GM12878 (cell line): ENCODE data around the gene COASY. TPM values are rescaled to one million over a fixed set of nuclear protein-coding genes. Genes with fewer than 3 reads are reported as not detected.
"Not testable (repeated sequence)": the region's sequence is repeated elsewhere in the genome, so short reads cannot be mapped to it uniquely, and the experiment has no call there.

Experiments
- ATAC-seq: fragments of 200-7000 bp; cut with Tn5 transposase; 3 replicates; pipeline ENCODE4 v1.9.1; 2020; ENCODE audit warnings: mild to moderate bottlenecking, moderate library complexity
- BruUV-seq: library from RNA; stranded (reverse); fragments of 400-500 nt; replicated peaks from 2 replicates; lab custom pipeline; 2021; lab: Mats Ljungman, UMichigan
- CTCF ChIA-PET: fragments of 300-600 bp; sonication (Branson Sonifier 250); formaldehyde crosslinking; extraction: SDS; loops from one replicate; lab custom pipeline; 2021; ENCODE audit warnings: inconsistent platforms; lab: Yijun Ruan, JAX
- POLR2A ChIA-PET: fragments of 350-600 bp; formaldehyde crosslinking; extraction: SDS; loops from one replicate; lab custom pipeline; 2021; ENCODE audit warnings: inconsistent platforms; lab: Charles Lee
- RAD21 ChIA-PET: fragments of 300-600 bp; sonication (Branson Sonifier 250); formaldehyde crosslinking; loops from one replicate; lab custom pipeline; 2023; ENCODE audit warnings: antibody characterized with exemption; ENCODE audit not compliant: unreplicated experiment; lab: Charles Lee
- SMC1A ChIA-PET: fragments of 300-600 bp; sonication (Branson Sonifier 250); formaldehyde crosslinking; loops from one replicate; lab custom pipeline; 2023; ENCODE audit not compliant: unreplicated experiment, uncharacterized antibody; lab: Charles Lee
- DNase-seq: peaks from one replicate; pipeline ENCODE4 v3.0.0-alpha.2; 2011; ENCODE audit warnings: low read depth, low spot score
- FAIRE-seq: peaks from 3 replicates; lab custom pipeline; 2011; peaks lifted over from hg19 to GRCh38; lab: Jason Lieb, UNC
- H2AFZ ChIP-seq: 2 replicates; pipeline ENCODE4 v1.6.0; 2011; ENCODE audit warnings: low read depth, low read length, control low read depth; ENCODE audit not compliant: control insufficient read depth
- H3K27ac ChIP-seq: 2 replicates; pipeline ENCODE4 v1.5.1; 2011; ENCODE audit warnings: control low read depth; ENCODE audit not compliant: control insufficient read depth, insufficient read depth
- H3K27me3 ChIP-seq, 2 experiments: replicated peaks in 1 of 2; 2 replicates each; pipeline versions ENCODE4 v1.6.0 to v1.6.1; 2011; ENCODE audit warnings: low read length in 1 of 2; ENCODE audit not compliant: control insufficient read depth in 2 of 2, insufficient read depth in 2 of 2
- H3K36me3 ChIP-seq, 2 experiments: 2 replicates each; pipeline ENCODE4 v1.5.1; 2011; ENCODE audit warnings: low read length in 1 of 2; ENCODE audit not compliant: control insufficient read depth in 2 of 2, insufficient read depth in 2 of 2
- H3K4me1 ChIP-seq: 2 replicates; pipeline ENCODE4 v1.6.1; 2011; ENCODE audit warnings: mild to moderate bottlenecking, low read length, moderate library complexity, mixed read lengths; ENCODE audit not compliant: control insufficient read depth, insufficient read depth
- H3K4me2 ChIP-seq: 2 replicates; pipeline ENCODE4 v1.6.0; 2011; ENCODE audit warnings: control low read depth; ENCODE audit not compliant: control insufficient read depth, insufficient read depth
- H3K4me3 ChIP-seq: fragments of 200-600 bp; sonication (generic); 2 replicates; pipeline ENCODE4 v1.5.1; 2016
- H3K79me2 ChIP-seq: 2 replicates; pipeline ENCODE4 v1.6.0; 2011; ENCODE audit warnings: low read length; ENCODE audit not compliant: control insufficient read depth, insufficient read depth
- H3K9ac ChIP-seq: 2 replicates; pipeline ENCODE4 v1.8.0; 2011; ENCODE audit warnings: low read length, control low read depth, mixed read lengths; ENCODE audit not compliant: control insufficient read depth, insufficient read depth
- H3K9me3 ChIP-seq: replicated peaks from 3 replicates; pipeline ENCODE4 v1.5.1; 2011; ENCODE audit warnings: mild to moderate bottlenecking, low read length; ENCODE audit not compliant: control insufficient read depth, insufficient read depth
- H4K20me1 ChIP-seq: 2 replicates; pipeline ENCODE4 v1.6.0; 2011; ENCODE audit not compliant: control insufficient read depth, insufficient read depth
- CBX3 ChIP-seq: fragments of 200-600 bp; sonication (generic); IDR thresholded peaks from 2 replicates; pipeline ENCODE4 v1.6.1; 2016; ENCODE audit warnings: low read depth, borderline replicate concordance
- FOXK2 ChIP-seq: fragments of 450-650 bp; IDR thresholded peaks from 2 replicates; pipeline ENCODE4 v1.6.1; 2017; ENCODE audit warnings: mild to moderate bottlenecking, moderate library complexity
- KLF5 ChIP-seq: fragments of 450-650 bp; IDR thresholded peaks from 2 replicates; pipeline ENCODE4 v1.6.1; 2014; ENCODE audit warnings: mild to moderate bottlenecking; ENCODE audit not compliant: partially characterized antibody
- MTA2 ChIP-seq: fragments of 450-650 bp; IDR thresholded peaks from 2 replicates; pipeline ENCODE4 v1.6.1; 2016; ENCODE audit warnings: low read depth, mild to moderate bottlenecking, moderate library complexity
- WGBS: methylation state at CpG from one replicate; pipeline ENCODE4 v1.1.6; 2016; ENCODE audit warnings: low lambda C conversion rate; ENCODE audit not compliant: insufficient replicate concordance, insufficient coverage; ENCODE audit errors: missing lambda C conversion rate; 5-methylcytosine and 5-hydroxymethylcytosine counted together
- in situ Hi-C: fragments of 300-500 bp; cut with MboI; formaldehyde crosslinking; loops from 9 replicates; pipeline ENCODE4 v1.14.3; 2018; ENCODE audit warnings: mixed read lengths
- intact Hi-C: fragments of 100-400 bp; cut with micrococcal nuclease; formaldehyde crosslinking; loops from one replicate; pipeline ENCODE4 v1.14.2; 2022; ENCODE audit not compliant: unreplicated experiment
- polyA plus RNA-seq, 11 experiments: library from polyadenylated mRNA; depleted of rRNA in 4 of 11; unstranded in 6 of 11; stranded (reverse) in 5 of 11; fragments of >200 nt; fragmentation: Nextera tagmentation in 4 of 11; fragmentation: Illumina TruSeq in 1 of 11; extraction: Ambion mirVana in 4 of 11; extraction: Trizol in 1 of 11; gene quantifications; 1 replicate in 1 of 11; 2 replicates in 10 of 11; pipeline versions ENCODE4 v1.2.1 to v1.2.3, GENCODE V29; 2011 to 2016; ENCODE audit warnings: inconsistent platforms in 2 of 11, missing spikeins in 2 of 11, low read depth in 1 of 11
- total RNA-seq, 4 experiments: library from RNA; depleted of rRNA in 3 of 4; stranded (reverse); fragments of >200 nt in 3 of 4; fragmentation: Illumina TruSeq in 1 of 4; extraction: Trizol in 1 of 4; gene quantifications; 2 replicates each; pipeline versions ENCODE4 v1.2.1 to v1.2.3, GENCODE V29; 2013 to 2021
- TF ChIP-seq, protein P1 (sequence below): fragments of 450-650 bp; formaldehyde crosslinking; IDR thresholded peaks from 2 replicates; pipeline ENCODE4 v1.5.0; 2022; ENCODE audit warnings: mild to moderate bottlenecking, missing genetic modification characterization

COASY gene
- total and polyA plus RNA-seq, 10 of the 15 experiments (the other 5 are each of a cell fraction or from before 2014, with no cell fraction given): 18.6 to 93.9 (median 43.2) TPM

DNA sequence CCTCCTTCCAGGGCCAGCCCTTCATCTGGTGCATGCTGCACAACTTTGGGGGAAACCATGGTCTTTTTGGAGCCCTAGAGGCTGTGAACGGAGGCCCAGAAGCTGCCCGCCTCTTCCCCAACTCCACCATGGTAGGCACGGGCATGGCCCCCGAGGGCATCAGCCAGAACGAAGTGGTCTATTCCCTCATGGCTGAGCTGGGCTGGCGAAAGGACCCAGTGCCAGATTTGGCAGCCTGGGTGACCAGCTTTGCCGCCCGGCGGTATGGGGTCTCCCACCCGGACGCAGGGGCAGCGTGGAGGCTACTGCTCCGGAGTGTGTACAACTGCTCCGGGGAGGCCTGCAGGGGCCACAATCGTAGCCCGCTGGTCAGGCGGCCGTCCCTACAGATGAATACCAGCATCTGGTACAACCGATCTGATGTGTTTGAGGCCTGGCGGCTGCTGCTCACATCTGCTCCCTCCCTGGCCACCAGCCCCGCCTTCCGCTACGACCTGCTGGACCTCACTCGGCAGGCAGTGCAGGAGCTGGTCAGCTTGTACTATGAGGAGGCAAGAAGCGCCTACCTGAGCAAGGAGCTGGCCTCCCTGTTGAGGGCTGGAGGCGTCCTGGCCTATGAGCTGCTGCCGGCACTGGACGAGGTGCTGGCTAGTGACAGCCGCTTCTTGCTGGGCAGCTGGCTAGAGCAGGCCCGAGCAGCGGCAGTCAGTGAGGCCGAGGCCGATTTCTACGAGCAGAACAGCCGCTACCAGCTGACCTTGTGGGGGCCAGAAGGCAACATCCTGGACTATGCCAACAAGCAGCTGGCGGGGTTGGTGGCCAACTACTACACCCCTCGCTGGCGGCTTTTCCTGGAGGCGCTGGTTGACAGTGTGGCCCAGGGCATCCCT, 18.5 kb upstream of the COASY start (continued):
- TF ChIP-seq, protein P1, sequence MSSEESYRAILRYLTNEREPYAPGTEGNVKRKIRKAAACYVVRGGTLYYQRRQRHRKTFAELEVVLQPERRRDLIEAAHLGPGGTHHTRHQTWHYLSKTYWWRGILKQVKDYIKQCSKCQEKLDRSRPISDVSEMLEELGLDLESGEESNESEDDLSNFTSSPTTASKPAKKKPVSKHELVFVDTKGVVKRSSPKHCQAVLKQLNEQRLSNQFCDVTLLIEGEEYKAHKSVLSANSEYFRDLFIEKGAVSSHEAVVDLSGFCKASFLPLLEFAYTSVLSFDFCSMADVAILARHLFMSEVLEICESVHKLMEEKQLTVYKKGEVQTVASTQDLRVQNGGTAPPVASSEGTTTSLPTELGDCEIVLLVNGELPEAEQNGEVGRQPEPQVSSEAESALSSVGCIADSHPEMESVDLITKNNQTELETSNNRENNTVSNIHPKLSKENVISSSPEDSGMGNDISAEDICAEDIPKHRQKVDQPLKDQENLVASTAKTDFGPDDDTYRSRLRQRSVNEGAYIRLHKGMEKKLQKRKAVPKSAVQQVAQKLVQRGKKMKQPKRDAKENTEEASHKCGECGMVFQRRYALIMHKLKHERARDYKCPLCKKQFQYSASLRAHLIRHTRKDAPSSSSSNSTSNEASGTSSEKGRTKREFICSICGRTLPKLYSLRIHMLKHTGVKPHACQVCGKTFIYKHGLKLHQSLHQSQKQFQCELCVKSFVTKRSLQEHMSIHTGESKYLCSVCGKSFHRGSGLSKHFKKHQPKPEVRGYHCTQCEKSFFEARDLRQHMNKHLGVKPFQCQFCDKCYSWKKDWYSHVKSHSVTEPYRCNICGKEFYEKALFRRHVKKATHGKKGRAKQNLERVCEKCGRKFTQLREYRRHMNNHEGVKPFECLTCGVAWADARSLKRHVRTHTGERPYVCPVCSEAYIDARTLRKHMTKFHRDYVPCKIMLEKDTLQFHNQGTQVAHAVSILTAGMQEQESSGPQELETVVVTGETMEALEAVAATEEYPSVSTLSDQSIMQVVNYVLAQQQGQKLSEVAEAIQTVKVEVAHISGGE (CRISPR knock-in tag): no peak
- TF ChIP-seq CBX3: no peak
- TF ChIP-seq, all 136 proteins: peak for 0

DNA sequence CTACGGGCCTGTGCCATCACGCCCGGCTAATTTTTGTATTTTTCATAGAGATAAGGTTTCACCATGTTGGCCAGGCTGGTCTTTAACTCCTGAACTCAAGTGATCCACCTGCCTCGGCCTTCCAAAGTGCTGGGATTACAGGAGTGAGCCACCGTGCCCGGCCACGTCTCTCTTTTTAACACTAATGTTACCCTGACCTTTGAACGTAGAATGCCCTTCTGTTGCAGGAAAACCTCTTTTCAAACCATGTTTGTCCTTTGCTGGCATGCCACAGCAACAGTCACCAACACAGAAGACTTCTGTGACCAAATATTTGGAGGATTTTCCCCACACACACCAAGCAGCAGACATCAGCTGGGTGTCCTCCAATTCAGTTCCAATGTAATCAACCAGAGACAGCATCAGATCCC, 17.1 kb upstream of the COASY start:
- ChIA-PET SMC1A (no interaction called here), POLR2A (interaction anchor here (0.6 kb wide), 1 partner anchor 302 kb away, joined by 3 read pairs; no protein-coding TSS in a partner anchor), RAD21 (no interaction called here), CTCF (interaction anchor here (1.7 kb wide), 1 partner anchor 136 kb away, joined by 6 read pairs; no protein-coding TSS in a partner anchor)
- DNase-seq: no peak
- Histone ChIP-seq H4K20me1 (no peaks in the 10 kb centered on the region), H3K4me1 (peaks cover 11% of the 10 kb centered on the region), H3K79me2 (no peaks in the 10 kb centered on the region), H3K27ac (no peak overlapping the region), H3K9me3 (no peaks in the 10 kb centered on the region), H3K4me2 (no peak overlapping the region), H2AFZ (no peak overlapping the region), H3K27me3 (no peaks in the 10 kb centered on the region), H3K36me3 (no peaks in the 10 kb centered on the region; a peak in 2 of 4 replicates), H3K9ac (no peak overlapping the region), H3K4me3 (no peak overlapping the region)
- ATAC-seq: no peak
- FAIRE-seq: no peak
- in situ Hi-C loops (no loop called here), intact Hi-C loops (loop anchor here (5.0 kb wide), 1 partner anchor 217 kb away; the partner anchor contains the start of gene RAMP2)
- BruUV-seq: no TSS peak
- TF ChIP-seq MTA2 (no peak), KLF5 (no peak), FOXK2 (no peak)
- WGBS: 79% methylated on average over 8 of the region's 8 CpGs

GRCh38 chr17:42545755-42546505, 16.0 kb upstream of the COASY start:
- RAD21 ChIA-PET, in situ Hi-C loops, H3K4me2 ChIP-seq, H3K4me3 ChIP-seq, H3K36me3 ChIP-seq, H3K27ac ChIP-seq, H4K20me1 ChIP-seq, H3K27me3 ChIP-seq, H3K9me3 ChIP-seq, ATAC-seq, H2AFZ ChIP-seq, H3K9ac ChIP-seq, FAIRE-seq, BruUV-seq, H3K79me2 ChIP-seq, DNase-seq: not testable (repeated sequence)
- POLR2A ChIA-PET: interaction anchor here (0.5 to 0.6 kb wide), 3 partner anchors 260 to 522 kb away, joined by 3 to 4 read pairs (median 3); no protein-coding TSS in a partner anchor
- peaks cover 11% of the 10 kb centered on the region for H3K4me1 ChIP-seq
- 91% methylated on average over 9 of the region's 9 CpGs for WGBS
- CTCF ChIA-PET: interaction anchor here (1.7 kb wide), 1 partner anchor 135 kb away, joined by 6 read pairs; no protein-coding TSS in a partner anchor
- SMC1A ChIA-PET: interaction anchor here (2.0 kb wide), 1 partner anchor 9 kb away, joined by 8 read pairs; the partner anchor contains the start of gene NAGLU
- intact Hi-C loops: loop anchor here (5.0 kb wide), 1 partner anchor 216 kb away; the partner anchor contains the start of gene RAMP2
